ENCODE measurements around the gene CCNYL1. TPM values are rescaled to one million over a fixed set of nuclear protein-coding genes. Genes with fewer than 3 reads are reported as not detected.

Gene CCNYL1
- total RNA-seq, 3 donors from 2014 or later (not counting 1 experiment from before 2014, with no cell fraction given), result 7.9 to 11.7 (median 10.2) TPM

GRCh38 chr2:207768168-207768865, 56.9 kb downstream of the CCNYL1 start:
- no peak for TF ChIP-seq CTCF (IDR thresholded peaks at IDR 0.05)
- peaks cover 32 to 37% of the 10 kb centered on the region in 2 donors for H3K4me1 Mint-ChIP-seq
- intact Hi-C loops (cut with micrococcal nuclease), result no loop called here
- no peaks in the 10 kb centered on the region for H3K9me3 Mint-ChIP-seq
- no peaks in the 10 kb centered on the region for H3K36me3 ChIP-seq (ENCODE audit: control insufficient read depth, insufficient read depth, low read length)
- ATAC-seq (peak; percentile 3 to 15 (median 6)), DNase-seq (peak; percentile 37 to 53)
- peak overlapping the region; percentile 90 for H3K4me3 Mint-ChIP-seq
- peaks cover 14 to 26% of the 10 kb centered on the region in 2 donors for H3K27me3 Mint-ChIP-seq (ENCODE audit: low read depth in 2 of 2)
- H3K9me3 ChIP-seq (ENCODE audit: control insufficient read depth, insufficient read depth, low read length), result no peaks in the 10 kb centered on the region
- WGBS (ENCODE audit: insufficient coverage), result 4% methylated on average over 73 of the region's 73 CpGs
- peaks cover 38% of the 10 kb centered on the region for H3K4me1 ChIP-seq (ENCODE audit: control insufficient read depth, insufficient read depth, low read length)
- no peaks in the 10 kb centered on the region for H3K36me3 Mint-ChIP-seq
- peak overlapping the region; percentile 64 for H3K4me3 ChIP-seq (ENCODE audit: low read length)
- H3K27ac ChIP-seq (ENCODE audit: low read length), result no peak overlapping the region
- peaks cover 11% of the 10 kb centered on the region for H3K27me3 ChIP-seq (ENCODE audit: control insufficient read depth, insufficient read depth, low read length)
- peak overlapping the region in 1 of 2 donors; percentile 45 for H3K27ac Mint-ChIP-seq

- H3K36me3 Mint-ChIP-seq, result no peaks in the 10 kb centered on the region
- Histone ChIP-seq H3K4me3 (ENCODE audit: low read length) (peak overlapping the region; percentile 64), H3K27me3 (ENCODE audit: control insufficient read depth, insufficient read depth, low read length) (peaks cover 11% of the 10 kb centered on the region), H3K27ac (ENCODE audit: low read length) (no peak overlapping the region), H3K36me3 (ENCODE audit: control insufficient read depth, insufficient read depth, low read length) (no peaks in the 10 kb centered on the region), H3K9me3 (ENCODE audit: control insufficient read depth, insufficient read depth, low read length) (no peaks in the 10 kb centered on the region), H3K4me1 (ENCODE audit: control insufficient read depth, insufficient read depth, low read length) (peaks cover 38% of the 10 kb centered on the region)
- peaks cover 32 to 37% of the 10 kb centered on the region in 2 donors for H3K4me1 Mint-ChIP-seq
- H3K27ac Mint-ChIP-seq, result peak overlapping the region in 1 of 2 donors; percentile 45
- H3K27me3 Mint-ChIP-seq (ENCODE audit: low read depth in 2 of 2), result peaks cover 14 to 25% of the 10 kb centered on the region in 2 donors
- ATAC-seq (peak in 2 of 3 donors; percentile 1), DNase-seq (peak; percentile 19 to 35)
- intact Hi-C loops (cut with micrococcal nuclease), result no loop called here
- TF ChIP-seq CTCF (IDR thresholded peaks at IDR 0.05), result no peak
- peak overlapping the region; percentile 90 for H3K4me3 Mint-ChIP-seq
- no peaks in the 10 kb centered on the region for H3K9me3 Mint-ChIP-seq
- WGBS (ENCODE audit: insufficient coverage), result 2% methylated on average over 52 of the region's 52 CpGs
Measured at GRCh38 chr2:207768866-207769596, 57.6 kb downstream of the CCNYL1 start.

GRCh38 chr2:207770602-207771404, 59.4 kb downstream of the CCNYL1 start:
- H3K27me3 ChIP-seq (ENCODE audit: control insufficient read depth, insufficient read depth, low read length), result peaks cover 11% of the 10 kb centered on the region
- TF ChIP-seq CTCF (IDR thresholded peaks at IDR 0.05), result no peak
- Mint-ChIP-seq H3K36me3 (no peaks in the 10 kb centered on the region), H3K27me3 (ENCODE audit: low read depth in 2 of 2) (peaks cover 8 to 16% of the 10 kb centered on the region in 2 donors), H3K27ac (peak overlapping the region; percentile 45 to 68), H3K9me3 (no peaks in the 10 kb centered on the region), H3K4me3 (peak overlapping the region; percentile 92), H3K4me1 (peaks cover 32 to 37% of the 10 kb centered on the region in 2 donors)
- DNase-seq (peak in 1 of 2 donors; percentile 29), ATAC-seq (no peak)
- intact Hi-C loops (cut with micrococcal nuclease), result no loop called here
- H3K9me3 ChIP-seq (ENCODE audit: control insufficient read depth, insufficient read depth, low read length), result no peaks in the 10 kb centered on the region
- H3K4me1 ChIP-seq (ENCODE audit: control insufficient read depth, insufficient read depth, low read length), result peaks cover 38% of the 10 kb centered on the region
- no peaks in the 10 kb centered on the region for H3K36me3 ChIP-seq (ENCODE audit: control insufficient read depth, insufficient read depth, low read length)
- peak overlapping the region; percentile 59 for H3K4me3 ChIP-seq (ENCODE audit: low read length)
- WGBS (ENCODE audit: insufficient coverage), result 18% methylated on average over 50 of the region's 50 CpGs
- H3K27ac ChIP-seq (ENCODE audit: low read length), result no peak overlapping the region

Data from natural killer cell (primary cell).